GM12878 (cell line): ENCODE data around the gene MIEF1. TPM values are rescaled to one million over a fixed set of nuclear protein-coding genes. Genes with fewer than 3 reads are reported as not detected.
A peak's percentile ranks its signal among the peaks of the same experiment; 100 is the strongest.

ENCODE experiments used
- ATAC-seq: fragments of 200-7000 bp; cut with Tn5 transposase; 3 replicates; pipeline ENCODE4 v1.9.1; 2020; ENCODE audit warnings: mild to moderate bottlenecking, moderate library complexity
- BruUV-seq: library from RNA; stranded (reverse); fragments of 400-500 nt; replicated peaks from 2 replicates; lab custom pipeline; 2021; lab: Mats Ljungman, UMichigan
- CTCF ChIA-PET: fragments of 300-600 bp; sonication (Branson Sonifier 250); formaldehyde crosslinking; extraction: SDS; loops from one replicate; lab custom pipeline; 2021; ENCODE audit warnings: inconsistent platforms; lab: Yijun Ruan, JAX
- POLR2A ChIA-PET: fragments of 350-600 bp; formaldehyde crosslinking; extraction: SDS; loops from one replicate; lab custom pipeline; 2021; ENCODE audit warnings: inconsistent platforms; lab: Charles Lee
- RAD21 ChIA-PET: fragments of 300-600 bp; sonication (Branson Sonifier 250); formaldehyde crosslinking; loops from one replicate; lab custom pipeline; 2023; ENCODE audit warnings: antibody characterized with exemption; ENCODE audit not compliant: unreplicated experiment; lab: Charles Lee
- SMC1A ChIA-PET: fragments of 300-600 bp; sonication (Branson Sonifier 250); formaldehyde crosslinking; loops from one replicate; lab custom pipeline; 2023; ENCODE audit not compliant: unreplicated experiment, uncharacterized antibody; lab: Charles Lee
- DNase-seq: peaks from one replicate; pipeline ENCODE4 v3.0.0-alpha.2; 2011; ENCODE audit warnings: low read depth, low spot score
- FAIRE-seq: peaks from 3 replicates; lab custom pipeline; 2011; peaks lifted over from hg19 to GRCh38; lab: Jason Lieb, UNC
- H2AFZ ChIP-seq: 2 replicates; pipeline ENCODE4 v1.6.0; 2011; ENCODE audit warnings: low read depth, low read length, control low read depth; ENCODE audit not compliant: control insufficient read depth
- H3K27ac ChIP-seq: 2 replicates; pipeline ENCODE4 v1.5.1; 2011; ENCODE audit warnings: control low read depth; ENCODE audit not compliant: control insufficient read depth, insufficient read depth
- H3K27me3 ChIP-seq, 2 experiments: replicated peaks in 1 of 2; 2 replicates each; pipeline versions ENCODE4 v1.6.0 to v1.6.1; 2011; ENCODE audit warnings: low read length in 1 of 2; ENCODE audit not compliant: control insufficient read depth in 2 of 2, insufficient read depth in 2 of 2
- H3K36me3 ChIP-seq, 2 experiments: 2 replicates each; pipeline ENCODE4 v1.5.1; 2011; ENCODE audit warnings: low read length in 1 of 2; ENCODE audit not compliant: control insufficient read depth in 2 of 2, insufficient read depth in 2 of 2
- H3K4me1 ChIP-seq: 2 replicates; pipeline ENCODE4 v1.6.1; 2011; ENCODE audit warnings: mild to moderate bottlenecking, low read length, moderate library complexity, mixed read lengths; ENCODE audit not compliant: control insufficient read depth, insufficient read depth
- H3K4me2 ChIP-seq: 2 replicates; pipeline ENCODE4 v1.6.0; 2011; ENCODE audit warnings: control low read depth; ENCODE audit not compliant: control insufficient read depth, insufficient read depth
- H3K4me3 ChIP-seq: fragments of 200-600 bp; sonication (generic); 2 replicates; pipeline ENCODE4 v1.5.1; 2016
- H3K79me2 ChIP-seq: 2 replicates; pipeline ENCODE4 v1.6.0; 2011; ENCODE audit warnings: low read length; ENCODE audit not compliant: control insufficient read depth, insufficient read depth
- H3K9ac ChIP-seq: 2 replicates; pipeline ENCODE4 v1.8.0; 2011; ENCODE audit warnings: low read length, control low read depth, mixed read lengths; ENCODE audit not compliant: control insufficient read depth, insufficient read depth
- H3K9me3 ChIP-seq: replicated peaks from 3 replicates; pipeline ENCODE4 v1.5.1; 2011; ENCODE audit warnings: mild to moderate bottlenecking, low read length; ENCODE audit not compliant: control insufficient read depth, insufficient read depth
- H4K20me1 ChIP-seq: 2 replicates; pipeline ENCODE4 v1.6.0; 2011; ENCODE audit not compliant: control insufficient read depth, insufficient read depth
- ATF7 ChIP-seq: fragments of 450-650 bp; IDR thresholded peaks from 2 replicates; pipeline ENCODE4 v1.6.1; 2016; ENCODE audit warnings: low read depth, mild to moderate bottlenecking
- GATAD2B ChIP-seq: fragments of 450-650 bp; conservative IDR thresholded peaks from 2 replicates; pipeline ENCODE4 v1.6.1; 2017; ENCODE audit warnings: low read depth, mild to moderate bottlenecking, moderate library complexity
- HDGF ChIP-seq: fragments of 450-650 bp; IDR thresholded peaks from 2 replicates; pipeline ENCODE4 v1.6.1; 2016; ENCODE audit warnings: antibody characterized with exemption
- IRF3 ChIP-seq: fragments of 450-650 bp; IDR thresholded peaks from 2 replicates; pipeline ENCODE4 v1.6.1; 2014; ENCODE audit warnings: mild to moderate bottlenecking
- MAX ChIP-seq: IDR thresholded peaks from 2 replicates; pipeline ENCODE4 v1.6.1; 2012; ENCODE audit warnings: low read depth, low read length, improper control_type of control experiment
- MEF2B ChIP-seq: fragments of 450-650 bp; IDR thresholded peaks from 2 replicates; pipeline ENCODE4 v1.6.1; 2018; ENCODE audit warnings: mild to moderate bottlenecking, moderate library complexity; ENCODE audit not compliant: partially characterized antibody, poor library complexity, severe bottlenecking
- NR2F1 ChIP-seq: fragments of 450-650 bp; conservative IDR thresholded peaks from 2 replicates; pipeline ENCODE4 v1.6.1; 2017; ENCODE audit warnings: mild to moderate bottlenecking
- PAX8 ChIP-seq: fragments of 450-650 bp; IDR thresholded peaks from 2 replicates; pipeline ENCODE4 v1.6.1; 2017; ENCODE audit warnings: mild to moderate bottlenecking, moderate library complexity
- RB1 ChIP-seq: fragments of 450-650 bp; formaldehyde crosslinking; IDR thresholded peaks from 2 replicates; pipeline ENCODE4 v1.6.1; 2017; ENCODE audit warnings: mild to moderate bottlenecking, borderline replicate concordance
- RCOR1 ChIP-seq: conservative IDR thresholded peaks from 2 replicates; pipeline ENCODE4 v1.6.1; 2012; ENCODE audit warnings: low read depth, low read length, improper control_type of control experiment
- RFX5 ChIP-seq: IDR thresholded peaks from 2 replicates; pipeline ENCODE4 v1.6.1; 2011; ENCODE audit warnings: low read depth, low read length, improper control_type of control experiment
- SMAD5 ChIP-seq: IDR thresholded peaks from 2 replicates; pipeline ENCODE4 v1.6.1; 2016; ENCODE audit warnings: antibody characterized with exemption, low read depth
- USF2 ChIP-seq: IDR thresholded peaks from 2 replicates; pipeline ENCODE4 v1.6.1; 2011; ENCODE audit warnings: low read depth, low read length, improper control_type of control experiment, borderline replicate concordance
- ZNF274 ChIP-seq: IDR thresholded peaks from one replicate; pipeline ENCODE4 v1.8.0; 2011; ENCODE audit not compliant: insufficient read length, insufficient read depth
- WGBS: methylation state at CpG from one replicate; pipeline ENCODE4 v1.1.6; 2016; ENCODE audit warnings: low lambda C conversion rate; ENCODE audit not compliant: insufficient replicate concordance, insufficient coverage; ENCODE audit errors: missing lambda C conversion rate; 5-methylcytosine and 5-hydroxymethylcytosine counted together
- in situ Hi-C: fragments of 300-500 bp; cut with MboI; formaldehyde crosslinking; loops from 9 replicates; pipeline ENCODE4 v1.14.3; 2018; ENCODE audit warnings: mixed read lengths
- intact Hi-C: fragments of 100-400 bp; cut with micrococcal nuclease; formaldehyde crosslinking; loops from one replicate; pipeline ENCODE4 v1.14.2; 2022; ENCODE audit not compliant: unreplicated experiment
- polyA plus RNA-seq, 11 experiments: library from polyadenylated mRNA; depleted of rRNA in 4 of 11; unstranded in 6 of 11; stranded (reverse) in 5 of 11; fragments of >200 nt; fragmentation: Nextera tagmentation in 4 of 11; fragmentation: Illumina TruSeq in 1 of 11; extraction: Ambion mirVana in 4 of 11; extraction: Trizol in 1 of 11; gene quantifications; 1 replicate in 1 of 11; 2 replicates in 10 of 11; pipeline versions ENCODE4 v1.2.1 to v1.2.3, GENCODE V29; 2011 to 2016; ENCODE audit warnings: inconsistent platforms in 2 of 11, missing spikeins in 2 of 11, low read depth in 1 of 11
- total RNA-seq, 4 experiments: library from RNA; depleted of rRNA in 3 of 4; stranded (reverse); fragments of >200 nt in 3 of 4; fragmentation: Illumina TruSeq in 1 of 4; extraction: Trizol in 1 of 4; gene quantifications; 2 replicates each; pipeline versions ENCODE4 v1.2.1 to v1.2.3, GENCODE V29; 2013 to 2021

MIEF1 gene
- total and polyA plus RNA-seq, 10 of the 15 experiments (the other 5 are each of a cell fraction or from before 2014, with no cell fraction given), result 12.4 to 52.3 (median 29.3) TPM

- Histone ChIP-seq H3K9ac (peak overlapping the region; percentile 67), H3K36me3 (peaks cover under 1 to 5% of the 10 kb centered on the region in 2 experiments; a peak in 3 of 4 replicates), H3K79me2 (peaks cover 52% of the 10 kb centered on the region), H3K27me3 (no peaks in the 10 kb centered on the region), H3K4me1 (peaks cover 50% of the 10 kb centered on the region), H3K4me3 (peak overlapping the region; percentile 99), H4K20me1 (peaks cover 8% of the 10 kb centered on the region), H3K27ac (peak overlapping the region; percentile 96), H2AFZ (no peak overlapping the region), H3K9me3 (no peaks in the 10 kb centered on the region), H3K4me2 (peak overlapping the region; percentile 100)
- FAIRE-seq (no peak), ATAC-seq (peak; percentile 8), DNase-seq (no peak)
- intact Hi-C loops, result loop anchor here (1.0 to 2.0 kb wide), 4 partner anchors 36 to 359 kb away; partner anchors contain the start of gene RPL3
- in situ Hi-C loops, result no loop called here
- ChIA-PET RAD21 (interaction anchor here (0.7 to 4.7 kb wide), 34 partner anchors 8 to 761 kb away, joined by 3 to 44 read pairs (median 6); partner anchors contain the start of genes ATF4, CBX7, MIEF1 and RPL3), POLR2A (interaction anchor here (0.7 to 2.6 kb wide), 18 partner anchors 9 to 515 kb away, joined by 3 to 32 read pairs (median 6); partner anchors contain the start of genes ATF4, MIEF1, RPL3 and TAB1), SMC1A (interaction anchor here (0.8 to 2.9 kb wide), 26 partner anchors 10 to 818 kb away, joined by 3 to 30 read pairs (median 6); partner anchors contain the start of genes ATF4, MIEF1, RPL3 and TAB1), CTCF (interaction anchor here (0.6 to 17.8 kb wide), 46 partner anchors 9 to 1062 kb away, joined by 3 to 372 read pairs (median 5); partner anchors contain the start of genes ATF4, MIEF1, RPL3 and SYNGR1)
- 2% methylated on average over 17 of the region's 17 CpGs for WGBS
- BruUV-seq, result no TSS peak
- TF ChIP-seq ATF7 (no peak), SMAD5 (0 out of 2 replicates have a peak, but pooled peaks have one; percentile 10), MEF2B (peak; percentile 70), ZNF274 (no peak), MAX (peak; percentile 1; the same call in 1 of the 2 replicates), GATAD2B (no peak; the same call in 1 of the 2 replicates), NR2F1 (peak; percentile 83), RCOR1 (0 out of 2 replicates have a peak, but pooled peaks have one; percentile 0), RB1 (0 out of 2 replicates have a peak, but pooled peaks have one; percentile 13), HDGF (peak; percentile 52; the same call in 1 of the 2 replicates), USF2 (no peak), RFX5 (no peak), PAX8 (no peak), IRF3 (no peak)
Observed at GRCh38 chr22:39529487-39529851, 27.4 kb downstream of the MIEF1 start.
